A549 (cell line): Measurements from ENCODE around the gene SWAP70.

ENCODE experiments used
- BHLHE40 ChIP-seq: IDR thresholded peaks from 2 replicates; pipeline ENCODE4 v1.6.1; 2012; ENCODE audit warnings: low read depth, low read length, inconsistent platforms
- CBX2 ChIP-seq: fragments of 200-600 bp; sonication (generic); IDR thresholded peaks from 2 replicates; pipeline ENCODE4 v1.6.1; 2016; ENCODE audit warnings: low read depth, mild to moderate bottlenecking, borderline replicate concordance
- CEBPB ChIP-seq, 2 experiments: fragments of >200 bp in 1 of 2; sonication (Bioruptor Twin) in 1 of 2; formaldehyde crosslinking in 1 of 2; IDR thresholded peaks; 2 replicates each; pipeline ENCODE4 v1.6.1; 2012 to 2016
- EP300 ChIP-seq, 2 experiments: fragments of >200 bp; sonication (Bioruptor Twin); formaldehyde crosslinking; IDR thresholded peaks; 2 replicates in 1 of 2; 3 replicates in 1 of 2; pipeline ENCODE4 v1.6.1; 2016 to 2017
- ESRRA ChIP-seq: fragments of 150-350 bp; IDR thresholded peaks from 2 replicates; pipeline ENCODE4 v1.6.1; 2014; ENCODE audit warnings: mild to moderate bottlenecking, low read length, borderline replicate concordance
- GATA3 ChIP-seq: IDR thresholded peaks from 2 replicates; pipeline ENCODE4 v1.6.1; 2012; ENCODE audit warnings: borderline replicate concordance
- NR3C1 ChIP-seq: fragments of >200 bp; sonication (Bioruptor Twin); formaldehyde crosslinking; IDR thresholded peaks from 3 replicates; pipeline ENCODE4 v1.6.1; 2017
- PHF8 ChIP-seq: fragments of 200-600 bp; sonication (generic); IDR thresholded peaks from 2 replicates; pipeline ENCODE4 v1.6.1; 2016; ENCODE audit warnings: low read depth, mild to moderate bottlenecking, antibody characterized with exemption, moderate library complexity, borderline replicate concordance
- TF ChIP-seq, protein P1 (sequence below): fragments of >200 bp; sonication (Bioruptor Twin); formaldehyde crosslinking; IDR thresholded peaks from 3 replicates; pipeline ENCODE4 v1.5.1; 2016
- TF ChIP-seq, protein P2 (sequence below): fragments of 450-650 bp; IDR thresholded peaks from 2 replicates; pipeline ENCODE4 v1.6.1; 2014; ENCODE audit warnings: antibody characterized with exemption

DNA sequence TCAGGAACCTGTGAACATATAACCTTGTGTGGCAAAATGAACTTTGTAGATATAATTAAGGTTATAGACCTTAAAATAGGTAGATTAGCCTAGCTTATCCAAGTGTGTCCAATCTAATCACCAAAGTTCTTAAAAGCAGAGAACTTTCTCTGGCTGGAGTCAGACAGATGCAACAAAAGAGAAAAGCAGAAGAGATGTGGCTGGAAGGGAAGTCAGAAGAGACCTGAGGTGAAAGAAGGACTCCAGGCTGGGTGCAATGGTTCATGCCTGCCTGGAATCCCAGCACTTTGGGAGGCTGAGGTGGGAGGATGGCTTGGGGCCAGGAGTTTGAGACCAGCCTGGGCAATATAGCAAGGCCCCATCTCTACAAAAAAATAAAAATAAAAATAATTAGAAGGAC lies 39.4 kb upstream of the SWAP70 start:
- TF ChIP-seq, protein P1, sequence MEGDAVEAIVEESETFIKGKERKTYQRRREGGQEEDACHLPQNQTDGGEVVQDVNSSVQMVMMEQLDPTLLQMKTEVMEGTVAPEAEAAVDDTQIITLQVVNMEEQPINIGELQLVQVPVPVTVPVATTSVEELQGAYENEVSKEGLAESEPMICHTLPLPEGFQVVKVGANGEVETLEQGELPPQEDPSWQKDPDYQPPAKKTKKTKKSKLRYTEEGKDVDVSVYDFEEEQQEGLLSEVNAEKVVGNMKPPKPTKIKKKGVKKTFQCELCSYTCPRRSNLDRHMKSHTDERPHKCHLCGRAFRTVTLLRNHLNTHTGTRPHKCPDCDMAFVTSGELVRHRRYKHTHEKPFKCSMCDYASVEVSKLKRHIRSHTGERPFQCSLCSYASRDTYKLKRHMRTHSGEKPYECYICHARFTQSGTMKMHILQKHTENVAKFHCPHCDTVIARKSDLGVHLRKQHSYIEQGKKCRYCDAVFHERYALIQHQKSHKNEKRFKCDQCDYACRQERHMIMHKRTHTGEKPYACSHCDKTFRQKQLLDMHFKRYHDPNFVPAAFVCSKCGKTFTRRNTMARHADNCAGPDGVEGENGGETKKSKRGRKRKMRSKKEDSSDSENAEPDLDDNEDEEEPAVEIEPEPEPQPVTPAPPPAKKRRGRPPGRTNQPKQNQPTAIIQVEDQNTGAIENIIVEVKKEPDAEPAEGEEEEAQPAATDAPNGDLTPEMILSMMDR, result no peak
- TF ChIP-seq EP300 (IDR thresholded peaks at IDR 0.05) (no peak), CBX2 (no peak), CEBPB (IDR thresholded peaks at IDR 0.05) (no peak), NR3C1 (no peak), GATA3 (no peak), PHF8 (no peak), BHLHE40 (no peak), ESRRA (no peak)
- TF ChIP-seq, protein P2, sequence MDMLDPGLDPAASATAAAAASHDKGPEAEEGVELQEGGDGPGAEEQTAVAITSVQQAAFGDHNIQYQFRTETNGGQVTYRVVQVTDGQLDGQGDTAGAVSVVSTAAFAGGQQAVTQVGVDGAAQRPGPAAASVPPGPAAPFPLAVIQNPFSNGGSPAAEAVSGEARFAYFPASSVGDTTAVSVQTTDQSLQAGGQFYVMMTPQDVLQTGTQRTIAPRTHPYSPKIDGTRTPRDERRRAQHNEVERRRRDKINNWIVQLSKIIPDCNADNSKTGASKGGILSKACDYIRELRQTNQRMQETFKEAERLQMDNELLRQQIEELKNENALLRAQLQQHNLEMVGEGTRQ, result no peak
